SK-N-SH (cell line): ENCODE measurements around the gene HM13.
"Not testable (repeated sequence)": the region's sequence is repeated elsewhere in the genome, so short reads cannot be mapped to it uniquely, and the experiment has no call there.

Experiments used
- CTCF ChIP-seq: fragments of 200-600 bp; sonication (generic); IDR thresholded peaks from 2 replicates; pipeline ENCODE4 v1.6.1; 2017; ENCODE audit warnings: antibody characterized with exemption, mild to moderate bottlenecking, moderate library complexity
- ELF1 ChIP-seq: IDR thresholded peaks from 2 replicates; pipeline ENCODE4 v1.4.0; 2012
- EP300 ChIP-seq, 2 experiments: IDR thresholded peaks; 2 replicates each; pipeline versions ENCODE4 v1.4.0 to v1.6.1; 2012; ENCODE audit warnings: borderline replicate concordance in 1 of 2, low read depth in 1 of 2, low read length in 1 of 2
- EZH2phosphoT487 ChIP-seq: fragments of 200-600 bp; sonication (generic); IDR thresholded peaks from 2 replicates; pipeline ENCODE4 v1.6.1; 2017; ENCODE audit warnings: low read depth, mixed run types, mild to moderate bottlenecking, antibody characterized with exemption, moderate library complexity, borderline replicate concordance
- MEF2A ChIP-seq: IDR thresholded peaks from 2 replicates; pipeline ENCODE4 v1.4.0; 2012; ENCODE audit warnings: low read depth, borderline replicate concordance
- POLR2AphosphoS5 ChIP-seq: IDR thresholded peaks from 2 replicates; pipeline ENCODE4 v1.6.1; 2012; ENCODE audit warnings: low read depth, low read length
- RAD21 ChIP-seq: IDR thresholded peaks from 2 replicates; pipeline ENCODE4 v1.6.1; 2012; ENCODE audit warnings: mild to moderate bottlenecking, low read length
- RXRA ChIP-seq: IDR thresholded peaks from 2 replicates; pipeline ENCODE4 v1.4.0; 2012; ENCODE audit warnings: low read depth, mild to moderate bottlenecking, borderline replicate concordance
- SIN3A ChIP-seq: IDR thresholded peaks from 2 replicates; pipeline ENCODE4 v1.6.1; 2012; ENCODE audit warnings: low read depth, mild to moderate bottlenecking, low read length, moderate library complexity, borderline replicate concordance
- SMC3 ChIP-seq: IDR thresholded peaks from 2 replicates; pipeline ENCODE4 v1.6.1; 2012; ENCODE audit warnings: low read depth, low read length, improper control_type of control experiment
- TAF1 ChIP-seq: IDR thresholded peaks from 2 replicates; pipeline ENCODE4 v1.6.1; 2012; ENCODE audit warnings: low read depth, mild to moderate bottlenecking, low read length, moderate library complexity, borderline replicate concordance
- USF2 ChIP-seq: fragments of 150-350 bp; IDR thresholded peaks from 2 replicates; pipeline ENCODE4 v1.6.1; 2017; ENCODE audit warnings: antibody characterized with exemption, low read length, low read depth, borderline replicate concordance

GRCh38 chr20:31502884-31503673, 11.2 kb upstream of the HM13 start:
- TF ChIP-seq CTCF: peak; percentile 96
- peak; percentile 93 for TF ChIP-seq SMC3
- not testable (repeated sequence) for TF ChIP-seq SIN3A; EZH2phosphoT487; EP300 (IDR thresholded peaks at IDR 0.05; ENCODE audit: borderline replicate concordance in 1 of 2, low read depth in 1 of 2, low read length in 1 of 2); RXRA; ELF1; POLR2AphosphoS5; MEF2A; TAF1; USF2
- TF ChIP-seq RAD21: peak; percentile 85
